Small intestine (tissue), 7 donors: Measurements from ENCODE around the gene SGMS1. TPM values are rescaled to one million over a fixed set of nuclear protein-coding genes. Genes with fewer than 3 reads are reported as not detected.
"Not testable (repeated sequence)": the region's sequence is repeated elsewhere in the genome, so short reads cannot be mapped to it uniquely, and the experiment has no call there.

Experiments used
- DNase-seq, 2 donors: peaks; one replicate each; pipeline versions ENCODE4 v3.0.0 to v3.0.0-alpha.2; 2013
- FAIRE-seq: peaks from 2 replicates; lab custom pipeline; 2012; peaks lifted over from hg19 to GRCh38; lab: Jason Lieb, UNC
- H3K27ac ChIP-seq, 3 donors: one replicate each; pipeline ENCODE4 v1.5.1; 2013; ENCODE audit warnings: low read length in 2 of 3, mild to moderate bottlenecking in 2 of 3, control low read depth in 1 of 3, inconsistent platforms in 1 of 3, low read depth in 1 of 3, moderate library complexity in 1 of 3
- H3K27me3 ChIP-seq, 3 donors: one replicate each; pipeline ENCODE4 v1.6.1; 2013; ENCODE audit warnings: low read length in 3 of 3, inconsistent platforms in 1 of 3; ENCODE audit not compliant: control insufficient read depth in 3 of 3, insufficient read depth in 3 of 3
- H3K36me3 ChIP-seq, 3 donors: one replicate each; pipeline ENCODE4 v1.6.1; 2013; ENCODE audit warnings: low read length in 3 of 3, inconsistent platforms in 1 of 3, low read depth in 1 of 3, mild to moderate bottlenecking in 1 of 3, moderate library complexity in 1 of 3; ENCODE audit not compliant: control insufficient read depth in 3 of 3, insufficient read depth in 2 of 3
- H3K4me1 ChIP-seq, 3 donors: one replicate each; pipeline ENCODE4 v1.6.1; 2013; ENCODE audit warnings: low read length in 2 of 3, inconsistent platforms in 1 of 3, low read depth in 1 of 3, mild to moderate bottlenecking in 1 of 3, moderate library complexity in 1 of 3; ENCODE audit not compliant: control insufficient read depth in 3 of 3, insufficient read depth in 2 of 3
- H3K4me3 ChIP-seq, 3 donors: one replicate each; pipeline ENCODE4 v1.5.1; 2013; ENCODE audit warnings: low read length in 3 of 3, control low read depth in 1 of 3, inconsistent platforms in 1 of 3, low read depth in 1 of 3, mild to moderate bottlenecking in 1 of 3, moderate library complexity in 1 of 3
- H3K9me3 ChIP-seq, 2 donors: one replicate each; pipeline ENCODE4 v1.6.1; 2013; ENCODE audit warnings: low read depth in 1 of 2, low read length in 1 of 2; ENCODE audit not compliant: control insufficient read depth in 2 of 2, insufficient read depth in 1 of 2
- WGBS, 3 donors: extraction: QIAGEN DNeasy Blood & Tissue Kit; methylation state at CpG; one replicate each; pipeline ENCODE4 v1.1.7; 2013; 5-methylcytosine and 5-hydroxymethylcytosine counted together
- polyA plus RNA-seq, 4 donors: library from polyadenylated mRNA; stranded (reverse) in 3 of 4; unstranded in 1 of 4; fragments of 200-250 nt in 3 of 4; fragments of 120-200 nt in 1 of 4; gene quantifications; one replicate each; pipeline versions ENCODE4 v1.2.1 to v1.2.3, GENCODE V29; 2013
- donor health status: healthy with polysubstance abuse.
- donor health status: control.
- donor health status: control.
- donor health status: Bipolar disorder and iron deficiency.
- donor health status: healthy.

The SGMS1 gene
- polyA plus RNA-seq, 4 donors, result 7.6 to 28.2 (median 11.4) TPM

DNA sequence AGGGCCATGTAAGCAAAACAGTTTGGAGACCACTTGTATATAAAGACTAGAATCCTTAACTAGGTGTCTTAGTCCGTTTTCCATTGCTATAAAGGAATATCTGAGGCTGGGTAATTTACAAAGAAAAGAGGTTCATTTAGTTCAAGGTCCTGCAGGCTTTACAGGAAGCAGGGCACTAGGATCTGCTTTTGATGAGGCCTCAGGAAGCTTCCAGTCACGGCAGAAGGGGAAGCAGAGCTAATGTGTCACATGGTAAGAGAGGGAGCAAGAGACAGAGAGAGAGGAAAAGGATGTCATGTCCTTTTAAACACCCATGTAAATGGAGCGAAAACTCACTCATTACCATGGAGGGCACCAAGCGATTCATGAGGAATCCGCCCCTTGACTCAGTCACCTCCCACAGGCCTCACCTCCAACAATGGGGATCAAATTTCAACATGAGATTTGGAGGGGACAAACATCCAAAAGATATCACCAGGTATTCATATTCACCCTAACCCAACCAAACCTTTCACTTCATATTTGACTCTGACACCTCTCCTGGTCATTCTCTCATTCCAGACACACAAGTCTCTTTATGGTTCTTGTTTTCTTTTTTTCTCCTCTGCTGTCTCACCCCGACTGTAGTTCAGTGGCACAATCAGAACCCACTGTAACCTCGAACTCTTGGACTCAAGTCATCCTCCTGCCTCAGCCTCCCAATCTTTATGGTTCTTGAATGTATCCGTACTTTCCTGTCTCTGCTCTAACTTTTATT, 342.4 kb downstream of the SGMS1 start:
- Histone ChIP-seq H3K9me3 (no peaks in the 10 kb centered on the region), H3K27ac (no peak overlapping the region), H3K36me3 (no peaks in the 10 kb centered on the region), H3K4me3 (no peak overlapping the region), H3K27me3 (peaks cover 0 to 2% (median 0%) of the 10 kb centered on the region in 3 donors), H3K4me1 (peaks cover 0 to 2% (median 0%) of the 10 kb centered on the region in 3 donors)
- 72 to 87% (median 78%) methylated on average over 8 of the region's 8 CpGs for WGBS, 3 donors
- FAIRE-seq (no peak), DNase-seq (no peak)

DNA sequence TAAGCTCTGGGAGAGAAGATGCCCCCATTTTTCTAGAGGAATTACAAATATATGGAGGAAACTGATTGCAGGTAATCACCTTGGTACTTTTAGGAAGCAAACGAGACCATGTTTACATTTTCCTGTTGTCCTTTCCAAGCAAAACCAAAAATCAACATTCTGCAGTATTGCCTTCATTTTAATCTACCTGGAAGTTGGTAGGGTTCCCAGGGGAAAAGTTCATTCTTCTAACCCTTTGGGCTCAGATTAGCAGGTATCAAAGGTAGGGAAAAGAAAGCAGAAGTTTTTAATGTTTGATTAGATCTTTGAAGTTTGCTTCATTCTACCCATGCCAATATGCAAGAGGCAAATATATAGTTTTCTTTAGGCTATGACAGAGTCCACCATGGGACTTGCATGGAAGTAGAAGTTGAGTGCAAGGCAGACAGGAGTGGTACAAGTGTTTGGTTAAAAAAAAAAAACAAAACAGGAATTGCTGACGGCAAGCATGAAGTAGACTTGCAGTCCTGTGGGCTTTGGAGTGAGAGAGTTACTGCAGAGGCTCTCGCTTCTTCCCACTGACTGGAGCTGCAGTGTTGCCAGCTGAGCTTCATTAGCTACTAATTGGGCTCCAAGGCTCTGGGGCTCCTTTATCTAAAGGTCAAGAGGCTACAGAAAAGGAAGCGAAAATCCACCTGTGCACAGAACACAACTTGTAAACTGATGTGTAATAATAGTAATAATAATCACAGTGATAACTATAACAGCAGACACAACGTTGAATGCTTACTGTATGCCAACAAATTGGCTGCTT, 343.5 kb downstream of the SGMS1 start:
- WGBS, 3 donors, result 42 to 58% (median 43%) methylated on average over 5 of the region's 5 CpGs
- no peak overlapping the region for H3K27ac ChIP-seq
- H3K4me1 ChIP-seq, result peaks cover 0 to 2% (median 0%) of the 10 kb centered on the region in 3 donors
- no peaks in the 10 kb centered on the region for H3K36me3 ChIP-seq
- no peak overlapping the region for H3K4me3 ChIP-seq
- H3K27me3 ChIP-seq, result peaks cover 0 to 2% (median 0%) of the 10 kb centered on the region in 3 donors
- FAIRE-seq (no peak), DNase-seq (no peak)
- H3K9me3 ChIP-seq, result no peaks in the 10 kb centered on the region

DNA sequence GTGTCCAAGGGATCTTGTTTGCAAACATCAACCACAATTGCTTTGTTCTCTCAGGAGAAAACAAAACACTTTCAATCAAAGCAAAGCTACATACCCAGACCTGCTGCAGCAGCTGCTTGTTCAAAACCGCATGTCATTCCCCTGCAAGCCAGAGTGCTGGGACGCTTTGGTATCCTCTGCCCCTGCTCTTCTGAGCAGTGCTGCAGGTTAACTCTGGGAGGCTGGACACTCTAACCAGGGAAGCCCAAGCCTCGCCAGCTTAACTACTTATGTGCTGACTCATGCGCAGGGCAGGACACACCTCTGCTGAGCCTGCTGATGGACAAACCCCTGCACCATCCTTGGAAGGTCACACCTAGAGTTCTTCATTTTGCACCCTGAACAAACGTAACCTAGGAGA, 344.3 kb downstream of the SGMS1 start:
- Histone ChIP-seq H3K4me3 (no peak overlapping the region), H3K27ac (no peak overlapping the region), H3K27me3 (peaks cover 0 to 2% (median 0%) of the 10 kb centered on the region in 3 donors), H3K36me3 (no peaks in the 10 kb centered on the region), H3K9me3 (no peaks in the 10 kb centered on the region), H3K4me1 (peaks cover 0 to 2% (median 0%) of the 10 kb centered on the region in 3 donors)
- FAIRE-seq, result no peak
- WGBS, 3 donors, result 61 to 67% (median 62%) methylated on average over 5 of the region's 5 CpGs
- DNase-seq, result peak in 1 of 2 donors; percentile 19

DNA sequence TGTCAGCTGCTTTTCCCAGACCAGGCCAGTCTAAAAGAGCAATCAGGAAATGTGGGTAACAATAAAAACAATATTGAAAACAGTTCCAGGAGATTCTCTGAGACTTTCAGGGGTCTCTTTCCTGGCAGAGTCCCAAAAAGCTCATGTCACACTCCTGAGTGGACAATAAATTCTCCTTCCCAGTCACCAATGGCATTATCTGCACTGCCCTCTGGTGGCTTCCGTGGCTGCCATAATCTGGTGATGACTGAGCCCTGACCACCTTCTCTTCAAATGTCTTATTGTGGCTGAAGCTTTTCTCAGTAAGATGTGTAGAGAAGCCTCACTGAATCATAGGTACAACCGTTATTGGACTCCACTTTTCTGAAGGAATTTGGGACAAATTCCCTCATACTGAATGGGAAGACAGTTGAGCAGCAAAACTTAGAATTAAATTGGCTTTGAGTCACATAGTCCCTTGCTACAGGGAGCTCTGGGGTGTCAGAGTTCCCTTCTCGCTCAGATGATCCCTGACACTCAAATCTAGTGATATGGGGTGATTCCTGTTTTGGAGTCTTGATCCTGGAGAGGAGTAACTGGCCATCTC, 348.0 kb downstream of the SGMS1 start:
- H3K9me3 ChIP-seq, result no peaks in the 10 kb centered on the region
- H3K27ac ChIP-seq, result no peak overlapping the region
- H3K4me3 ChIP-seq, result no peak overlapping the region
- WGBS, 3 donors, result 26 to 51% (median 39%) methylated on average over 3 of the region's 3 CpGs
- peaks cover 0 to 2% (median 0%) of the 10 kb centered on the region in 3 donors for H3K4me1 ChIP-seq
- no peaks in the 10 kb centered on the region for H3K36me3 ChIP-seq
- H3K27me3 ChIP-seq, result peaks cover 0 to 2% (median 0%) of the 10 kb centered on the region in 3 donors
- DNase-seq (peak; percentile 69 to 71), FAIRE-seq (no peak)

DNA sequence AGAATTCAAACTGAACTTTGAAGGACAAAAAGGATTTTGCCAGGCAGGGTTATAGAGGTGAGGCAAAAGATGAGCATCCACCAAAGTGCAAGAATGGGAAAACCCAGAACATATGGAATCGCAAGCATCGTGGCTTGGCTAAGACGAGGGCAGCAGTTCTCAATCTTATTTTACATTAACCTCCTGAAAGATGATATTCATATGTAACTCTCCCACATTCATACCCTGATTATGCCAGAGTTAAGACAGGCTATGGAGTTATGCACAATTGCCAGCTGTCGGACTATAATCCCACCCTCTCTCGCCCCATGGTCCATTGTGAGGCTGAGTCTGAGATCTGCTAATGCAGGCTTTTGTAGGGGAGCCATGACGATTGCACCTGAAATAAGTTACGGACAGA, 351.2 kb downstream of the SGMS1 start:
- no peak for DNase-seq
- 94 to 95% (median 94%) methylated on average over 7 of the region's 7 CpGs for WGBS, 3 donors
- FAIRE-seq, result no peak
- Histone ChIP-seq H3K27ac (no peak overlapping the region), H3K36me3 (no peaks in the 10 kb centered on the region), H3K27me3 (no peaks in the 10 kb centered on the region), H3K9me3 (no peaks in the 10 kb centered on the region), H3K4me1 (no peaks in the 10 kb centered on the region), H3K4me3 (no peak overlapping the region)

DNA sequence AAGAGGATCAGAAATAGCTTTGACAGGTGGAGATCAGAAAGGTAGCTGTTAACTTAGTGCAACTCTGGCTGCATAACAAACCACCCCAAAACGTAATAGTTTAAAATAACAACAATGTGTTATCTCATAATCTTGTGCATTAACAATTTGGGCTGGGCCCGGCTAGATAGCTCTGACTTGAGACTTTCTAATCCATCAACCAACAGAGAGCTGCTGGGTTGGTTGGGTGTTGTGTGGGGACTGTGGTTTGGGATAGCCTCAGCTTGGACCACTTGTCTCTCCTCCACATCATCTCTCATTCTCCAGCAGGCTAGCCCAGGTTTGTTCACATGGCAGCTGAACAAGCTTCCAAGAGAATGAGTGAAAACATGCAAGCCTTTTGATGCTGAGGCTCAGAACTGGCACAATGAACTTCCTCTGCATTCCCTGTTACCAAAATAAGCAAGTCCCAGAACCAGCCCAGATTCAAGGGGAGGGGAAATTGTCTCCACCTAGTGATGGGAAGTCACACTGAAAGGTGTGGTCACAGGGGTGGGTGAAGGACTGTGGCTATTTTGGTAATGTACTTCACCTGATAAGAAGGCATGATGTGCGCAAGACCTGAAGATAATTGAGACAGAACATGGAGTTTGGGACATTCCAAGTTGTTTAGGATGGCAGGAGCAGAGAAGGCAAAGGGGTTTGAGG, 352.0 kb downstream of the SGMS1 start:
- 78 to 85% (median 85%) methylated on average over 3 of the region's 3 CpGs for WGBS, 3 donors
- FAIRE-seq, result no peak
- Histone ChIP-seq H3K4me1 (no peaks in the 10 kb centered on the region), H3K4me3 (no peak overlapping the region), H3K36me3 (no peaks in the 10 kb centered on the region), H3K27me3 (no peaks in the 10 kb centered on the region), H3K9me3 (no peaks in the 10 kb centered on the region), H3K27ac (no peak overlapping the region)
- DNase-seq, result no peak

DNA sequence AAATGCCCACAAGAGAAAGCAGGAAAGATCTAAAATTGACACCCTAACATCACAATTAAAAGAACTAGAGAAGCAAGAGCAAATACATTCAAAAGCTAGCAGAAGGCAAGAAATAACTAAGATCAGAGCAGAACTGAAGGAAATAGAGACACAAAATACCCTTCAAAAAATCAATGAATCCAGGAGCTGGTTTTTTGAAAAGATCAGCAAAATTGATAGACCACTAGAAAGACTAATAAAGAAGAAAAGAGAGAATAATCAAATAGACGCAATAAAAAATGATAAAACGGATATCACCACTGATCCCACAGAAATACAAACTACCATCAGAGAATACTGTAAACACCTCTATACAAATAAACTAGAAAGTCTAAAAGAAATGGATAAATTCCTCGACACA, 355.9 kb downstream of the SGMS1 start:
- not testable (repeated sequence) for FAIRE-seq, H3K27me3 ChIP-seq, H3K27ac ChIP-seq, H3K4me3 ChIP-seq, DNase-seq, H3K9me3 ChIP-seq, H3K4me1 ChIP-seq, H3K36me3 ChIP-seq
- WGBS, 3 donors, result 86 to 91% (median 90%) methylated on average over 3 of the region's 3 CpGs

DNA sequence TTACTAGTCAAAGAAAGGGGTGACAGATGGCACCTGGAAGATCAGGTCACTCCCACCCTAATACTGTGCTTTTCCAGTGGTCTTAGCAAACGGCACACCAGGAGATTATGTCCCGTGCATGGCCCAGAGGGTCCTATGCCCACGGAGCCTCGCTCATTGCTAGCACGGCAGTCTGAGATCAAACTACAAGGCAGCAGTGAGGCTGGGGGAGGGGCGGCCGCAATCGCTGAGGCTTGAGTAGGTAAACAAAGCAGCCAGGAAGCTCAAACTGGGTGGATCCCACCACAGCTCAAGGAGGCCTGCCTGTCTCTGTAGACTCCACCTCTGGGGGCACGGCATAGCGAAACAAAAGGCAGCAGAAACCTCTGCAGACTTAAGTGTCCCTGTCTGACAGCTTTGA, 361.1 kb downstream of the SGMS1 start:
- not testable (repeated sequence) for H3K36me3 ChIP-seq, FAIRE-seq, H3K27me3 ChIP-seq, H3K9me3 ChIP-seq, H3K4me3 ChIP-seq, DNase-seq, H3K27ac ChIP-seq
- WGBS, 3 donors, result 76 to 87% (median 81%) methylated on average over 10 of the region's 10 CpGs
- H3K4me1 ChIP-seq, result peaks cover 5 to 19% (median 11%) of the 10 kb centered on the region in 3 donors
